ENCODE results near the gene DNAH9. TPM values are rescaled to one million over a fixed set of nuclear protein-coding genes. Genes with fewer than 3 reads are reported as not detected.

DNAH9 gene
- total RNA-seq, 1 donor from 2014 or later, result not detected

GRCh38 chr17:11554042-11554441, 44.2 kb upstream of the DNAH9 start:
- H3K27ac ChIP-seq, result no peak overlapping the region
- TF ChIP-seq, protein P1, sequence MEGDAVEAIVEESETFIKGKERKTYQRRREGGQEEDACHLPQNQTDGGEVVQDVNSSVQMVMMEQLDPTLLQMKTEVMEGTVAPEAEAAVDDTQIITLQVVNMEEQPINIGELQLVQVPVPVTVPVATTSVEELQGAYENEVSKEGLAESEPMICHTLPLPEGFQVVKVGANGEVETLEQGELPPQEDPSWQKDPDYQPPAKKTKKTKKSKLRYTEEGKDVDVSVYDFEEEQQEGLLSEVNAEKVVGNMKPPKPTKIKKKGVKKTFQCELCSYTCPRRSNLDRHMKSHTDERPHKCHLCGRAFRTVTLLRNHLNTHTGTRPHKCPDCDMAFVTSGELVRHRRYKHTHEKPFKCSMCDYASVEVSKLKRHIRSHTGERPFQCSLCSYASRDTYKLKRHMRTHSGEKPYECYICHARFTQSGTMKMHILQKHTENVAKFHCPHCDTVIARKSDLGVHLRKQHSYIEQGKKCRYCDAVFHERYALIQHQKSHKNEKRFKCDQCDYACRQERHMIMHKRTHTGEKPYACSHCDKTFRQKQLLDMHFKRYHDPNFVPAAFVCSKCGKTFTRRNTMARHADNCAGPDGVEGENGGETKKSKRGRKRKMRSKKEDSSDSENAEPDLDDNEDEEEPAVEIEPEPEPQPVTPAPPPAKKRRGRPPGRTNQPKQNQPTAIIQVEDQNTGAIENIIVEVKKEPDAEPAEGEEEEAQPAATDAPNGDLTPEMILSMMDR (IDR thresholded peaks at IDR 0.05), result no peak
- DNase-seq (ENCODE audit: low spot score in 2 of 2), result no peak
- H3K4me3 ChIP-seq, result no peak overlapping the region
- intact Hi-C loops (cut with DNase I), result no loop called here
- no peaks in the 10 kb centered on the region for H3K9me3 ChIP-seq
- H3K36me3 ChIP-seq, result no peaks in the 10 kb centered on the region
- H3K4me1 ChIP-seq, result no peaks in the 10 kb centered on the region
- H3K27me3 ChIP-seq, result no peaks in the 10 kb centered on the region

DNA sequence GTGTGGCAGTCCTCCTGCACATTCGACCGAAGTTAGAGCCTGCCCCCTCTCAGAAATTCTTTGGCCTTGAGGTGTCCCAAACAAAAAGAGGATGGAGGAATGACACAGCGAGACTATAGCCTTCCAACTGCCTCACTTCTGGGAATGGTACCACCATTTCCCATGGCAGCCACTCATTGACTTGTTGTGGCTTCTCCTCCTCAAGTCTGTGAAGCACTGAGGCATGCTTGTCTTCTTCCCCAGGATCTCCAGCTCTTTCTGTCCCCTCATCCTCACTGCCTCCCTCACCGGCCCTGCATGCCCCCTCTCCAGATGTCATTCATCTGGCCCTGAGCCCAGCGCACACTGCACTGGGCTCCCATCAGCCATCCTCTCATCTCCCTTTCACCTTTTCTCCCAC, 43.7 kb upstream of the DNAH9 start:
- no peak overlapping the region for H3K4me3 ChIP-seq
- no peak for DNase-seq (ENCODE audit: low spot score in 2 of 2)
- H3K4me1 ChIP-seq, result no peaks in the 10 kb centered on the region
- H3K36me3 ChIP-seq, result no peaks in the 10 kb centered on the region
- intact Hi-C loops (cut with DNase I), result no loop called here
- no peak overlapping the region for H3K27ac ChIP-seq
- no peaks in the 10 kb centered on the region for H3K27me3 ChIP-seq
- TF ChIP-seq, protein P1 (IDR thresholded peaks at IDR 0.05), result no peak
- no peaks in the 10 kb centered on the region for H3K9me3 ChIP-seq

- DNase-seq (ENCODE audit: low spot score in 2 of 2), result no peak
- Histone ChIP-seq H3K27me3 (no peaks in the 10 kb centered on the region), H3K4me1 (no peaks in the 10 kb centered on the region), H3K9me3 (no peaks in the 10 kb centered on the region), H3K4me3 (no peak overlapping the region), H3K27ac (no peak overlapping the region), H3K36me3 (no peaks in the 10 kb centered on the region)
- intact Hi-C loops (cut with DNase I), result no loop called here
- TF ChIP-seq, protein P1 (IDR thresholded peaks at IDR 0.05), result no peak
These were observed 42.7 kb upstream of the DNAH9 start for GRCh38 chr17:11555530-11555929.

DNA sequence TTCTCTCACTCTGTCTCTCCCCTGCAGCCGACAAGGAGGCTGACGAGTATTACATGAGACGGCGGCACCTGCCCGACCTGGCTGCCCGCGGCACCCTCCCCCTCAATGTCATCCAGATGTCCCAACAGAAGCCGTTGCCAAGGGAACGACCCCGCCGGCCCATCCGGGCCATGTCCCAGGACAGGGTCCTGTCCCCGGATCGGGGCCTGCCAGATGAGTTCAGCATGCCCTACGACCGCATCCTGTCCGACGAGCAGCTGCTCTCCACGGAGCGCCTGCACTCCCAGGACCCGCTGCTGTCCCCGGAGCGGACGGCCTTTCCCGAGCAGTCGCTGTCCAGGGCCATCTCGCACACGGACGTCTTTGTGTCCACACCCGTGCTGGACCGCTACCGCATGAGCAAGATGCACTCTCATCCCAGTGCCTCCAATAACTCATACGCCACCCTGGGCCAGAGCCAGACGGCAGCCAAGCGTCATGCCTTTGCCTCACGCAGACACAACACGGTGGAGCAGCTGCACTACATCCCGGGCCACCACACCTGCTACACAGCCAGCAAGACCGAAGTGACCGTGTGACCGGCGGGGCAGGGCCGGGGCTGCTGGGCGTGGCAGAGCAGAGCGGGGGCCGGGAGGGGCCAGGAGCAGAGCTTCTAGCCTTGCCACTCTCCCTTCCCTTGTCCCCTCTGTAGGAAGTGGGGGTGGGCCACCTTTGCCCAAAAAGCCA, 40.4 kb upstream of the DNAH9 start:
- Histone ChIP-seq H3K4me1 (no peaks in the 10 kb centered on the region), H3K27ac (no peak overlapping the region), H3K36me3 (no peaks in the 10 kb centered on the region), H3K27me3 (no peaks in the 10 kb centered on the region), H3K9me3 (no peaks in the 10 kb centered on the region), H3K4me3 (no peak overlapping the region)
- no peak for DNase-seq (ENCODE audit: low spot score in 2 of 2)
- intact Hi-C loops (cut with DNase I), result no loop called here
- TF ChIP-seq, protein P1 (IDR thresholded peaks at IDR 0.05), result no peak

GRCh38 chr17:11558681-11559234, 39.5 kb upstream of the DNAH9 start:
- no peaks in the 10 kb centered on the region for H3K36me3 ChIP-seq
- H3K9me3 ChIP-seq, result no peaks in the 10 kb centered on the region
- no peak overlapping the region for H3K27ac ChIP-seq
- TF ChIP-seq, protein P1 (IDR thresholded peaks at IDR 0.05), result no peak
- H3K27me3 ChIP-seq, result no peaks in the 10 kb centered on the region
- H3K4me1 ChIP-seq, result no peaks in the 10 kb centered on the region
- H3K4me3 ChIP-seq, result no peak overlapping the region
- intact Hi-C loops (cut with DNase I), result no loop called here
- no peak for DNase-seq (ENCODE audit: low spot score in 2 of 2)

All from ascending aorta (tissue), 2 donors.